Fibroblast of skin of scalp (primary cell): ENCODE data around the gene ADARB2.

Source experiments
- DNase-seq: peaks from one replicate; pipeline ENCODE4 v3.0.0-alpha.2; 2013

ADARB2 gene

DNA sequence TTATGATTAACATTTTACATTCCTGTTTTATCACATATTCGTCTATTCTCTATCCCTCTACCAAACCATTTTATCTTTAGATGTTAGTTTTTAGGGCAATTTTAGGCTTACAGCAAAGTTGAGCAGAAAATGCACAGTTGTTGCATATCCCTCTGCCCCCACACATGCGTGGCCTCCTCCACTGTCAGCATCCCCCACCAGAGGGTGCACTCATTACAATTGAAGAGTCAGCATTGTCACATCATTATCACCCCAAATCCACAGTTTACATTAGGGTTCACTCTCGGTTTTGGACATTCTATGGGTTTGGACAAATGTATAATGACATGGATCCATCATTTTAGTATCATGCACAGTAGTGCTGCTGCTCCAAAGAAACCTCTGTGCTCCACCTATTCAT lies 594.7 kb downstream of the ADARB2 start:
- DNase-seq: no peak

- DNase-seq: no peak
Observed at GRCh38 chr10:1141701-1142100, 595.6 kb downstream of the ADARB2 start.

- no peak for DNase-seq
Observed at GRCh38 chr10:1141261-1141660, 596.1 kb downstream of the ADARB2 start.

DNA sequence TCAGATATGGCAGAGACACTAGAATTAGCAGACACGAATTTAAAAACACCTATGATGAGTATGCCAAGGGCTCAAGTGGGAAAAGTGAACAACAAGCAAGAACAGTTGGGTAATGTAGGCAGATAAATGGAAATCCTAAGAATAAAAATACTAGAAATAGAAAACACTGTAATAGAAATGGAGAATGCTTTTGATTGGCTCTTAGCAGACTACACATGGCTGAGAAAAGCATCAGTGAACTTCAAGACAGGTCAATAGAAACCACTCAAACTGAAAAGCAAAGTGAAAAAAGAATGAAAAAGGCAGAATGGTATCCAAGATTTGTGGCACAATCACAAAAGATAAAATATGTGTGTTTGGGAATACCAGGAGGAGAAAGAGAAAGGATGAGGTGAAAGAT lies 598.8 kb downstream of the ADARB2 start:
- no peak for DNase-seq

DNA sequence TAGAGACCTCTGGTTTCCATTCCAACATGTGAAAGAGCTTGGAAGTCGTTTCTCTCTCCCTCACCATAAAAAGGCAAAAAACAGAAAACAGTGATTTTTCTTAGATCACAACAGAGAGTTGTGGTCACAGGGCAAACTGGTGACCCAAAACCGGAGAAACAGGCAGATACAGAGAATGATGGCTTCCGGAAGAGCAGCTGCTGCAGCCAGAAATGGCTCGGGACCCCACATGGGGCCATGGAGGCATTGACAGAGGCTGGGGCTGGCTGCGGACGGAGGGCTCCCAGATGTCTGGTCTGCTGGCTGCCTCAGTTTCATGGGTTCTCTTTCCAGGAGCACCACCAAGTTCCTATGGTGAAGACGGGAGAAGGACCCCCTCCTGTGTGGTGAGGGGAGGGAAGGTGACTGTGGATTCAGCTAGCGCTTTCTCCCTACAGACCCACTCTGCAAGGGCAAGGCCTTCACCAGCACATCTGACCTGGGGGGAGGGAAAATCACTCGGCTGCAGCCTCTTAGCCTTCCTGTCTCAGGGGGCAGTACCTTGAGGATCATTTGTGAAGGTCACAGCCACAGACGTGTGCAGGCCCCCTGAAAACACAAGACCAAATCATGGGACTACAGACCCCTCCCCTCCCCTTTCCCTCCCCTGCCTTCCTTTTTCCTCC lies 599.7 kb downstream of the ADARB2 start:
- no peak for DNase-seq

- no peak for DNase-seq
Observed at GRCh38 chr10:1136268-1136667, 601.1 kb downstream of the ADARB2 start.

DNA sequence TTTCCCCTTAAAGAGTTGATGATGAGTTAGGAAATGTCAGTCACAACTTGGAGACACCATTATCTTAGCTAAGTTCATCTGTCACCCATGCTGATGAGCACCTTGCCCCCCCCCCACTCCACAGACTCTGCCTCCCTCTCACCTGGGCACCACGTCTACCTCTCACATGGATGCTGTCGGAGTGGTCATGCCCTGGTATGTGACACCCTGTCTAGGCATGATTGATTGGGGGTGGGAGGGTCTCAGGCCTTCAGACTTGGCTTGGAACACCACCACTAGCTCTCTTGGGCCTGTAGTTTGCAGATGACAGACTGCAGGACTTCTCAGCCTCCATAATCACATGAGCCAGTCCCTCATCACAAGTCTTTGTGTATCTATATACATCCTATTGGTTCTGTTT lies 603.2 kb downstream of the ADARB2 start:
- no peak for DNase-seq

DNA sequence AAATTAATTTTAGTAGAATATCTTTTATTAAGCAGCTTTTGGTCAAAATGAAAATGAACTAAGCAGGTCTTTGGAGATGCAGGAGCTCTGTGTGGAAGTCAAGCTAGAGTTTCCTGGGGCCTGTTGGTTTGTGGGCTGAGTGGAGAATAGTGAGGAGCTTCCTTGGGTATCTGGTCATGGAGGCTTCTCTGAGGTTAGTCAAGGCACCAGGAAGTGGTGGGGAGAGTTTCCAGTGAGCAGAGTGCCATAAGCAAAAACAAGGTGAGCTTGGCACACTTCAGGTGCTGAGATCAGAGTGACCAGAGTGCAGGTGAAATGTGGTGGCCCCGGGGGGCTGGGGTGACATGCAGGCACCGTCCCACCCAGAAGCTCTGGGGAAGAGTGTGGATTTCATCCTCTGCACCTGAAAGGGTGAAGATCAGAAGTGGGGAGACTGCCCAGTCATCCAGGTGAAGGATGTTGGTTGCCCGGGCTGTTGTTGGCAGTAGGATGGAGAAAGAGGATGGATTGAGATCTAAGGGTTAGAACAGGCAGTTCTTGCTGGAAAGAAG lies 603.8 kb downstream of the ADARB2 start:
- no peak for DNase-seq

- DNase-seq: no peak
Observed at GRCh38 chr10:1132584-1132983, 604.7 kb downstream of the ADARB2 start.

DNA sequence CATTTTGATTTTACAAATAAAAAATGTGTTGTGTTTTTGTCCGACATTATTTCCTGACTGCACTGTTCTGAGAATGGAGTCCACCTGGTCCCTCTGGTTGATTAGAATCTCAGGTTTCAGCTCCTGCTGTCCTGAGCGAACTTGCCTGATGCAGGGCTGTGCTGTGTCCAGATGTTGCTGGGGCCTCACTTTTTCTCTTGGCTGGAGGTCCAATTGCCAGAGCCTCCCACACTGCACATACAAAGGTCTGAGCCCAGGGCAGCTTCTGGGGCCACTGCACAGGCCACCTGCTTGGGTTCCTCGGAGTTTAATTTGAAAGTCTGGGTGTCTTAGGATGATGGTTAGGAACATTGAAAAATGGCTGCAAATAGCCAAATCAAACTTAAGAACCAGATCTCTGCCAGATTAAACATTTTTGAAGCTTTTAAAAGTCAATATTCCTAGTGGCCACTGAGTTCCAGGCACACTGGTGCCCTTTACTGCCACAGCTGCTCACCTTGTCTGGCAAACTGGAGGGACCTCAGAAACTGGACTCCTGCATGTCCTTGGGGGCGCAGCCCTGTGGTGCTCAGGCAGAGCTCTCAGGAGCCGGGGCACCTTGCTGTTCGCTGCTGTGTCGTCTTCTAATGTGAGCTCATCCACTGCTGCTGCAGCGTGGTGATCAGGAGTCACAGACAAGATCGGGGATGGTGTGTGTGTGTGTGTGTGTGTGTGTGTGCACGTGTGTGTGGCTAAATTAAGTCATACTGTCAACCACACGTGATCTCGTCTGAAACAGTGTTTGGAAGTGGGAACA lies 606.1 kb downstream of the ADARB2 start:
- no peak for DNase-seq

- no peak for DNase-seq
Observed at GRCh38 chr10:1130226-1130625, 607.1 kb downstream of the ADARB2 start.

- no peak for DNase-seq
Observed at GRCh38 chr10:1128649-1129048, 608.7 kb downstream of the ADARB2 start.

DNA sequence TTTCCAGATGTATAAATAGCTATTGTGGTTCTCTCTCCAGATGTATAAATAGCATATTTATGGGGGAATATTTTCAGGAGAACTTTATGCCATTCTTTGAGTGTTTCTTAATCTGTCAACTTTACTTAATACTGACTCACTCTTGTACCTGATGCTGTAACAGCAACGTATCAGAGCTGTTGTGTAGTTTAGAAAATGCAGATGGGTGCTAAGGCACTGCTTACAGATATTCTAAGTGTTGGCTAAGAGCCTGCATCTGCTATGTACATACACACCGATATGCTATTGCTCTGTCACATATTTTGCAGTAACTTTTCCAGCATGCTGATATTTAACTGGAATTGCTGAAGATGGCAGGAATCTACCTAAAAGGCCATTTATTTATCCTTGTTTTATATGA lies 609.2 kb downstream of the ADARB2 start:
- no peak for DNase-seq

DNA sequence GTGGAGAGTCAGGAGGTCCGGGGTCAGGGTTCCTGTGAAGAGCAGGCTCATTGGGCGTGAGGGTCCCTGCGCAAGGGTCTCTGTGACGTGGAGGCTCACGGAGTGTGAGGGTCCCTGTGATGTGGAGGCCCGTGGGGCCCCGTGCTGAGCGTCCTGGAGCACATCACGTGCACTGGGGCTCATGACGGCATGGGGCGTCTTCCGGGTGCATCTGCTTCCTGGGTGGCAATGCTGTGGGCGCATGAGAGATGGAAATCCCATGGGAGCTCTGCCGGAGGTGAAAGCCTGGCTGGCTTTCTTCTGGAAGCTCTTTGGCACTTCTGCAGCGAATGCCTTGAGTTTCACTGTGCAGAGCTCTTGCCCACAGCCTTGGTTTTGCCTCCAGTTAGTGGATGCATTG lies 609.7 kb downstream of the ADARB2 start:
- no peak for DNase-seq
